ENCODE data around the gene C21orf58.
A peak's percentile ranks its signal among the peaks of the same experiment; 100 is the strongest.

The C21orf58 gene

DNA sequence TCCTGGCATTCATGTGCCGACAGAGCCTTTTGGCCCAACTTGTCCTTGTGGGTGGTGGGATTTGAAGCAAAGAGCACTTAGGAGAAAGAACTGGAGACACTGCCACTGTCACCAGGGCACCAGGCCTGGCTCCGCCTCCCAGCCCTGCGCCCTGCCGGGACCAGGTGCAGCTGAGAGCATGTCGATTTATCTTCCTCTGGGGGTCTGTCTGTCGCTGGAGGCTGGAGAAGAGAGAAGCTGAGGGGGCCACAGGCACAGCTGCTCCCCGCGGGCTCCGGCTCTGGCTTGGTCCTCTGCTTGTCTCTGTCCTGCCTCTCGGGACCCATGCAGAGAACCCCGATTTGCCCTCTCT, 28.5 kb upstream of the C21orf58 start:
- no peak for DNase-seq

- no peak for DNase-seq
These were observed 27.9 kb upstream of the C21orf58 start for GRCh38 chr21:46351476-46352163.

GRCh38 chr21:46350981-46351380, 27.3 kb upstream of the C21orf58 start:
- DNase-seq = no peak

GRCh38 chr21:46350571-46350970, 26.9 kb upstream of the C21orf58 start:
- DNase-seq = no peak

GRCh38 chr21:46349134-46349760, 25.6 kb upstream of the C21orf58 start:
- no peak for DNase-seq

DNA sequence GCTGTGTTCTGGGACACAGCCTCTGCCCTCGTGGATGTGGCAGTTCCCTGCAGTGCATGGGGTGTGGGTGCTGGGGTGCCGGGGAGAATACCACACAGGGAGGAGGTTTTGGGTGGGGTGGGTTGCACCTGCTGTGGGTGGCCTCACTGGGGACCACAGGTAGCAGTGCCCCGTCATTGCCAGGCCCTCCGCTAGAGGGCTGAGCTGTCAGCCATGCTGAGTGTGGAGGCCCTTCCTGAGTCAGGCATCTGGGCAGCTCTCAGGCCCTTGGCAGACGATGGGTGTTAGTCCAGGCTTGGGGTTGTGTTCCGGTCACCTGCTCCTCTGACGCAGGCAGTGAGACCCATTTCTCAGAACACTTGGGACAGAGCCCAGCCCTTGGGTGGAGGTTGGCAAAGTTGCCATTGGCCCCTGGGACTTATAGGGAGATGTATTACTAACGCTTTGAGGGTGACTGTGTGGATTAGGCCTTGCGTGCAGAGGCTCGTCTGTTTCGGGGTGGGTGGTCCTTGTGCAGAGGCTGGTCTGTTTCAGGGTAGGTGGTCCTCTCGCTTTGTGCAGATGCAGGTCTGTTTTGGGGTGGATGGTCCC, 24.2 kb upstream of the C21orf58 start:
- no peak for DNase-seq

- no peak for DNase-seq
These were observed 23.5 kb upstream of the C21orf58 start for GRCh38 chr21:46347203-46347550.

GRCh38 chr21:46346296-46347202, 22.9 kb upstream of the C21orf58 start:
- no peak for DNase-seq

GRCh38 chr21:46345861-46346260, 22.2 kb upstream of the C21orf58 start:
- DNase-seq = no peak

- DNase-seq = no peak
These were observed 20.7 kb upstream of the C21orf58 start for GRCh38 chr21:46344219-46344915.

- DNase-seq = no peak
These were observed 17.3 kb upstream of the C21orf58 start for GRCh38 chr21:46340998-46341397.

DNA sequence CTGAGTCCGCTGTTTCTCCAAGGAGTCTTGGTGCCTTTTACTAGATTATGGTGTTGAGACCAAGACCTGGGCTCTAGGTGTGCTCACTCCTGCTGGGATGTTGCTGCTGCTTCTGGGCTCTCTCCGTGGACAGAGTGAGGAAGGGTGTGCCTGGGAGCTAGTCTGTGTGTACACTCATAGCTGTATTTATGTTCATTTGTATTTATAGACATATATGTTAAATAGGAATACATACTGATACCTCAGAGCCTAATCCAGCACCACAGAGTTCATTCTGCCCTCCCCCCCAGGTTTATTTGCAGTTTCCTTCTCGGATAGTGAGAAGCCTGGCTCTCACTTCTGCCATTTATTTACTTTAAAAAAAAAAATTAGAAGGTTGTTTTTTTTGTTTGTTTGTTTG, 12.9 kb upstream of the C21orf58 start:
- DNase-seq = no peak

DNA sequence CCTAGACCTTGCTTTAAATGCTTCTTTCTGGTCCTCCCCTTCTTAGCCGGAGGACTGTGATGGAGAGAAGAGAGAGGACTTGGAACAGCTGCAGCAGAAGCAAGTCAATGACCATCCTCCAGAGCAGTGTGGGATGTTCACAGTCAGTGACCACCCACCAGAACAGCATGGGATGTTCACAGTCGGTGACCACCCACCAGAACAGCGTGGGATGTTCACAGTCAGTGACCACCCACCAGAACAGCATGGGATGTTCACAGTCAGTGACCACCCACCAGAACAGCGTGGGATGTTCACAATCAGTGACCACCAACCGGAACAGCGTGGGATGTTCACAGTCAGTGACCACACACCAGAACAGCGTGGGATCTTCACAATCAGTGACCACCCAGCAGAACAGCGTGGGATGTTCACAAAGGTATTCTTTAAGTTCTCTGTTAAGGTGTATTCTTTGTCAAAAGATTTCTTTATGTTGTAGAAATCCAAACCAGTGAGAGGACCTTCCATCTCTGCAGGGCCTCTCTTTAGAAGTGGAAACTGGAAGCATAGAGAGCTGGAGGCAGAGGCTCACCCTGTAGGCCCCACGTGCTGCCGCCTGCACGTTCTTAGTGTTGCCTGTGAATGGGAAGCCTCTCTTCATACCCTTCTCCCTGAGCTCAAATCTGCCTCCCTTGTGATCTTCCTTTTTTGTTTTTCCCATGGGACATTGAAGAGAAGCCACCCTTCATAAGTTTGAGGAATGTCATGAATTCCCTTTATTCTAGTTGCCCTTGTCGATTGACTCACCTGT, 10.9 kb upstream of the C21orf58 start:
- DNase-seq = no peak

DNA sequence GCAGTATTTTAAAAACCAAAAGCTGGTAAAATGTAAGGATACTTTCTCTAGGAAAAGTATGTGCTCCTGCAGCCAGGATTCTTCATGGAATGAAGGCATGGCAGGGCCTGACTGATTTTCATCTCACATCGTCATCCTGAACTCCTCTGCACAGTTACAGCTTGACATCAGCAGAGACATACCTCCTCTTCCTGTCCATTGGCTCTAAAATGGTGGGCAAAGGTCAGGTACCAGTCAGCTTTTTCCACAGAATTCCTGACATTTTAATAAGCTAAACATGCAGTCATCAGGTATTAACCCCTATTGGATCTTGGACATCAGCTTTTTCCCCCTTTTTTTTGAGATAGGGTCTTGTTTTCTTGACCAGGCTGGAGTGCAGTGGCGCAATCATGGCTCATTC, 6.1 kb upstream of the C21orf58 start:
- DNase-seq = no peak

DNA sequence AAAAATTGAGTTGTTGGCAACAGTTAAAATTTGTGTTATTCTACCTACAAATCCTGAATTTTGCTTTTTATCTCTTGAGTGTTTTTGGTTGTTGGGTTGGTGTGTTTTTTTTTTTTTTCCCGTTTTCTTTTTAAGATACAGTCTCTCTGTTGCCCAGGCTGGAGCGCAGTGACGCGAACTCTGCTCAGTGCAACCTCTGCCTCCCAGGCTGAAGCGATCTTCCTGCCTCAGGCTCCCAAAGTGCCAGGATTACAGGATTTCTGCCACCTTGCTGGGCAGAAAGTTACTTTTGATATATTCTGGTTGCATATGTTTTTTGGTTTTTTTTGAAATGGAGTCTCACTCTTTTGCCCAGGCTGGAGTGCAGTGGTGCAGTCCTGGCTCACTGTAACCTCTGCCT, 4.5 kb upstream of the C21orf58 start:
- DNase-seq = no peak

DNA sequence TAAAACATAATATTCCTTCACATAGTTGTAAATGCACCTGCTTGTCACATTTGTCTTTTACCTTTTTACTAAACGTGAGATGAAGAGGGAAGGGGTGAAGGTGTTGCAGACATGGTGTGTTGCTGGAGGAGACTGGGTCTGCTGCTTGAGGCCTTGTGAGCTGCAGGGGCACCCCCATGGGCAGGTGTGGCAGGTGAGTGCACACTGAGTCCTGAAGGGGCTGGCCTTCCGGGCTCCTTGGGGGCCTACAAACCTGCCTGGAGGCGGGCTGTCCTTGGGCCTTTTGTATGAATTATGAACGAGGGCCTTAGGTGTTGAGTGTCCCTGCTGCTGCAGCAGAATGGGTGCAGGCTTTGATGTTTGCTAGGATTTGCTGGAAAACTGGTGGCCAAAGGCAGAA, 4.0 kb upstream of the C21orf58 start:
- DNase-seq = no peak

DNA sequence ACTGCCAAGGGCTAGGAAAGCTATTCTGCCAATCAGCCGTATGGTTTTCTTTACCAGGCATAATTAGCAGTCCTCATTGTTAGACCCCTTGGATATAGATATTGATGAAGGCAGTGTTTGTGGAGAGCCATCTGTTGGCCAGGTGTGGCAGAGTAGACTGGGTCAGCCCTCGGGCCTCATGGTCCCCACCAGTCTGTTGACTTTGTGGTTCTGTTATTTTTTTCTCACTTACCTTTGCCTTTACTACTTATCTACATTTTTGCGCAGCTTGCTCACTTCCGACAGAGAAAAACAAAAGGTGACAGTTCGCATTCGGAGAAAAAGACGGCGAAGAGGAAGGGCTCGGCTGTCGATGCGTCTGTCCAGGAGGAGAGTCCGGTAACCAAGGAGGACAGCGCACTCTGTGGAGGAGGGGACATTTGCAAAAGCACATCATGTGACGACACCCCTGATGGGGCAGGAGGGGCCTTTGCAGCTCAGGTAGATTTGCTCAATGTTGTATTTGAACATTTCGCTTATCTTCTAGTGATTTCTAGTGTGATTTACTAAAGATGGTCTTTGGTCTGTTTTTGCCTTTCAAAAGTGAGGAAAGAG, 2.5 kb upstream of the C21orf58 start:
- DNase-seq = no peak

DNA sequence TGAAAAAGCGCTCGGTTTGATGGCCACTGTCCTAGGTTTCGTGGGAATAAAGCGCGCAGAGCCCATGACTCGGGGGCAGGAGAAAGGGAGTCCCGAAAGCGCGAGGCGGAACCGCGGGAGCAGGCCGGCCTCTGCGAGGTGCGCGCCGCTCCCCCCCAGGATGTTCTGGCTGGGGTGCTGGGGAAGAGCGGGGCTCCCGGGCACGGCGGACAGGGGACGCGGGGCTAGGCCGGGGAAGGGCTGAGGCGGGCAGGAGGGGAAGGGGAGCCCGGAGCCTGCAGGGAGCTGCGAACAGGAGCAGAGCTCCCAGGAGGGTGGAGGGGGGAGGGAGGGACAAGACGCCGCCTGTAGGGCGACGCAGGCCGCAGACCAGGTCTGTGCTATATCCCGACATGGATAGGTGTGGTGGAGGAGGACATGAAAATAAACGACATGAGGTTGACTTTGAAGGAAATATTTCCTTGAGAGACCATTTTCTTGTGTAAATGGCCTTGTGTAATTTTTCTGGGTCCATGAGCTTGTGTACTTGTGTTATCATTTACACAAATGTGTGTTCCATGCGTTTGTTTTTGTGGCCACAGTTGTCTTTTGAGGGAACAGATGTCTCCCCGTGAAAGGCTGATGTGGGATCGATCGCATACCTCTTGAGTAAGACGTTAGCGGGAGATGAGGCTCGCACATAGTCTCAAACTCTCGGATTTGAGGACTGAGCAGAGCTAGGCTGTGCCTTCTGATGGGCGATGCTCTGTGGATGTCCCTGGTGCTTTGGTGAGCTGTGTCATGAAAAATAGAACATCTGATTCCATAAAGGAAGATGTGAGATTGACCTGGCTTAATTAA, 1.6 kb upstream of the C21orf58 start:
- peak; percentile 64 for DNase-seq

DNA sequence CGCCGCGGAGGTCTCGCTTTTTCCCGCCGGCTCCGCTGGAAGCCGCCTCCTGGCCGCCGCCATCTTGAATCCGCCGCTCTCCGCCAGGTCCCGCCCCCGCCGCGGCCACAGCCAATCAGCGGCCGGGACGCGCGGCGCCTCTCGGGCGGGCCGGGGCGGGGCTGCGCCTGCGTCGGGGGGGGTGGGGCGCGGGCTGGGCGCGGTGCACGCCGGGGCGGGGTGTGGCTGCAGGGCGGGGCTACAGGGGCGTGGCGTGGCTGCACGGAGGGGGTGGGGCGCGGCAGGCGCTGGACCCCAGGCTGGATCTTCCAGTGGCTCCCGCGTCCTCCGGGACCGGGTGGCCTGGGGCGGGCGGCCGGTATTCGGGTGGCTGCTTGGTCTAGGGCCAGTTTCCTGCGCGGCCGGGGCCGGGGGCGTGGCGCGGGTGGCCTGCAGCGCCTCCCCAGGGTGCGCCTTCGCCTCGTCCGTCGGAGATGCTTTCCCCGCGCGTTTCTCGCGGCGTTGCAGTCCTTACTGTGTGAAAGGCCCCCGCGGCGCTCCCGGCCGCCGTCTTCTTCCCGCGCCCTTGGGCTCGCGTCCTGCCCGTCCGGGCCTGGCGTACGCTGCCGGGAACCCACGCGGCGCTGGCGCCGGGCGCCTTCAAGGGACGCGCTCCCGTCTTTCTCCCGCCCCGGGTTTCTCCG, 861 bp upstream of the C21orf58 start:
- DNase-seq = peak; percentile 92

GRCh38 chr21:46323227-46323709, 402 bp downstream of the C21orf58 start:
- DNase-seq = no peak

Measured in NCI-H345 (cell line).